GM12891 (cell line): ENCODE results near the gene TMEM179.

Experiments used
- PAX5 ChIP-seq: IDR thresholded peaks from 2 replicates; pipeline ENCODE4 v1.6.1; 2011; ENCODE audit warnings: low read length, moderate library complexity, mild to moderate bottlenecking; ENCODE audit not compliant: insufficient read depth, severe bottlenecking
- POLR2A ChIP-seq: IDR thresholded peaks from 2 replicates; pipeline ENCODE4 v1.6.1; 2011; ENCODE audit warnings: low read depth, low read length, control low read depth
- POLR2AphosphoS5 ChIP-seq: IDR thresholded peaks from 2 replicates; pipeline ENCODE4 v1.6.1; 2011; ENCODE audit warnings: low read depth, low read length, control low read depth
- POU2F2 ChIP-seq: IDR thresholded peaks from 2 replicates; pipeline ENCODE4 v1.6.1; 2011; ENCODE audit warnings: low read depth, mild to moderate bottlenecking, control low read depth, low read length, moderate library complexity
- SPI1 ChIP-seq: IDR thresholded peaks from 2 replicates; pipeline ENCODE4 v1.6.1; 2011; ENCODE audit warnings: low read depth, low read length, control low read depth
- TAF1 ChIP-seq: IDR thresholded peaks from 2 replicates; pipeline ENCODE4 v1.6.1; 2011; ENCODE audit warnings: low read depth, low read length, control low read depth

DNA sequence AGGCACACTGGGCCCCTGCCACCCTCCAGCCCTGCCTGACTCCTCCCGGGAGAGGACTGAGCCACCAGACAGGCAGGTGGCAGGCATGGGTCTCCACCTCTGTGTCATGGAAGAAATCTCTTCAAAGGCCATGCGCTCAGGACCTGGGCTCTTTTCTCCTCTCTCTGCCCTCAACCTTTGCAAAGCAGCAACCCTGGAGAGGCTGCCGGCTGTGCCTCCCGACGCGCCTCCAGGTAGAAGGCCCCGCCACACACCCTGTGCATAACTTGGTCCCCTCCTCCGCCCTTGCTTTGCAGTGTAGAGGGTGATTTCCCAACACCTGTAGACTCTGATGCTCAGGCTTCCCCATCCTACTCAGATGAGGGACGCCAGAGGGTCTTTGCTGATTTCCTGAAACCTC is 28.2 kb upstream of the TMEM179 start:
- TF ChIP-seq TAF1 (no peak), POLR2A (no peak), POLR2AphosphoS5 (no peak), PAX5 (no peak), POU2F2 (no peak), SPI1 (no peak)
